RWPE1 (cell line): ENCODE data around the gene EXOC7.

ENCODE experiments used
- CTCF ChIA-PET: fragments of 350-600 bp; sonication (Branson Sonifier 250); formaldehyde crosslinking; extraction: SDS; loops from one replicate; lab custom pipeline; 2021; lab: Yijun Ruan, JAX
- POLR2A ChIA-PET: fragments of 400-600 bp; formaldehyde crosslinking; extraction: SDS; loops from one replicate; lab custom pipeline; 2020; ENCODE audit warnings: antibody characterized with exemption; ENCODE audit not compliant: low non-redundant PET; lab: Yijun Ruan, JAX
- DNase-seq: peaks from one replicate; pipeline ENCODE4 v3.0.0; 2012; ENCODE audit warnings: low spot score
- H3K27ac ChIP-seq: fragments of 450-650 bp; 2 replicates; pipeline ENCODE4 v1.5.1; 2017
- TF ChIP-seq, protein P1 (sequence below): fragments of 450-650 bp; conservative IDR thresholded peaks from 2 replicates; pipeline ENCODE4 v1.5.1; 2017; ENCODE audit warnings: low read depth, mild to moderate bottlenecking

The EXOC7 gene

GRCh38 chr17:76134911-76135809, 31.6 kb upstream of the EXOC7 start:
- CTCF ChIA-PET = interaction anchor here (0.6 kb wide), 1 partner anchor 14 kb away, joined by 4 read pairs; no protein-coding TSS in a partner anchor

GRCh38 chr17:76132574-76133338, 29.2 kb upstream of the EXOC7 start:
- POLR2A ChIA-PET = interaction anchor here (0.6 kb wide), 1 partner anchor 360 kb away, joined by 3 read pairs; no protein-coding TSS in a partner anchor
- DNase-seq = peak; percentile 60
- CTCF ChIA-PET = interaction anchor here (0.6 to 1.6 kb wide), 4 partner anchors 11 to 320 kb away, joined by 3 to 6 read pairs (median 4); no protein-coding TSS in a partner anchor
- no peak overlapping the region for H3K27ac ChIP-seq
- TF ChIP-seq, protein P1, sequence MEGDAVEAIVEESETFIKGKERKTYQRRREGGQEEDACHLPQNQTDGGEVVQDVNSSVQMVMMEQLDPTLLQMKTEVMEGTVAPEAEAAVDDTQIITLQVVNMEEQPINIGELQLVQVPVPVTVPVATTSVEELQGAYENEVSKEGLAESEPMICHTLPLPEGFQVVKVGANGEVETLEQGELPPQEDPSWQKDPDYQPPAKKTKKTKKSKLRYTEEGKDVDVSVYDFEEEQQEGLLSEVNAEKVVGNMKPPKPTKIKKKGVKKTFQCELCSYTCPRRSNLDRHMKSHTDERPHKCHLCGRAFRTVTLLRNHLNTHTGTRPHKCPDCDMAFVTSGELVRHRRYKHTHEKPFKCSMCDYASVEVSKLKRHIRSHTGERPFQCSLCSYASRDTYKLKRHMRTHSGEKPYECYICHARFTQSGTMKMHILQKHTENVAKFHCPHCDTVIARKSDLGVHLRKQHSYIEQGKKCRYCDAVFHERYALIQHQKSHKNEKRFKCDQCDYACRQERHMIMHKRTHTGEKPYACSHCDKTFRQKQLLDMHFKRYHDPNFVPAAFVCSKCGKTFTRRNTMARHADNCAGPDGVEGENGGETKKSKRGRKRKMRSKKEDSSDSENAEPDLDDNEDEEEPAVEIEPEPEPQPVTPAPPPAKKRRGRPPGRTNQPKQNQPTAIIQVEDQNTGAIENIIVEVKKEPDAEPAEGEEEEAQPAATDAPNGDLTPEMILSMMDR = no peak

More at GRCh38 chr17:76134911-76135809, 31.6 kb upstream of the EXOC7 start:
- TF ChIP-seq, protein P1 = no peak
- no peak for DNase-seq
- no peak overlapping the region for H3K27ac ChIP-seq
- POLR2A ChIA-PET = no interaction called here

- peak; percentile 60 for DNase-seq
- CTCF ChIA-PET = interaction anchor here (1.2 to 1.6 kb wide), 2 partner anchors 10 to 148 kb away, joined by 4 to 6 read pairs; no protein-coding TSS in a partner anchor
- no peak overlapping the region for H3K27ac ChIP-seq
- POLR2A ChIA-PET = no interaction called here
- TF ChIP-seq, protein P1 = no peak
Measured at GRCh38 chr17:76131692-76132573, 28.3 kb upstream of the EXOC7 start.

DNA sequence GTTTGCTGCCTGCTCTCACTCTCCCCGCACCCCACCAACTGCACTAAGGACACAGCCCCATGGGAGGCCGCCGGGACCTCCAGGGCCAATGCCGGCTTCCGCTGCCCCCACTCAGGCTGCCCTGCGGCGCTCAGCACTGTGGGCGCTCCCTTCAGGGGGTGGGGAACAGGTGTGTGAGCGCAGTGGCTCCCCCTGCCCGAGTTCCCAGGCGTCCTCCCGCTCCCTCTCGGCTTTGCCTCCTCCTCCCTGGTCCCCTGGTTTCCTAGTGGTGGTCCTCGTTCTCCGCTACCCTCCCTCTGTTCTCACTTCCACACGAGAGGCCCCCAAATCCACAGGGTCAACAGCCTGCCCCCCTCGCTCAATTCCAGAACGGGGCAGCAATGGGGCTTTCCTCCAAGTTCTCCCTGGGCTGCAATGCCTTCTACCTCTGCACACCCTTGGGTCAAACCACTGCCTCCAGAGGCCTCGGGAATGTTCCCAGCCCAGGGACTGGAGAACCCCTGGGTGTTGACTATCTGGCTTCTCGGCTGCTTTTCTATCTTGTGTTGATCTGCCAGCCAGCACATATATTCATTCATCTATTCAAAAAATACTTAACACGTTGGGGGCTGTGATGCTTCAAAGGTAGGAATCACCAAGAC, 27.6 kb upstream of the EXOC7 start:
- TF ChIP-seq, protein P1 = no peak
- POLR2A ChIA-PET = no interaction called here
- DNase-seq = no peak
- CTCF ChIA-PET = interaction anchor here (1.6 kb wide), 1 partner anchor 10 kb away, joined by 6 read pairs; no protein-coding TSS in a partner anchor
- H3K27ac ChIP-seq = no peak overlapping the region

GRCh38 chr17:76130473-76130872, 26.9 kb upstream of the EXOC7 start:
- no peak overlapping the region for H3K27ac ChIP-seq
- TF ChIP-seq, protein P1 = no peak
- no peak for DNase-seq
- POLR2A ChIA-PET = no interaction called here
- CTCF ChIA-PET = interaction anchor here (1.1 to 1.6 kb wide), 2 partner anchors 9 to 51 kb away, joined by 4 to 6 read pairs; no protein-coding TSS in a partner anchor
